NCI-H526 (cell line): ENCODE measurements around the gene PAN3.
A peak's percentile ranks its signal among the peaks of the same experiment; 100 is the strongest.

Experiments used
- DNase-seq, 2 experiments: peaks; one replicate each; lab custom pipeline; 2025; lab: John Stamatoyannopoulos, UW

Gene PAN3

DNA sequence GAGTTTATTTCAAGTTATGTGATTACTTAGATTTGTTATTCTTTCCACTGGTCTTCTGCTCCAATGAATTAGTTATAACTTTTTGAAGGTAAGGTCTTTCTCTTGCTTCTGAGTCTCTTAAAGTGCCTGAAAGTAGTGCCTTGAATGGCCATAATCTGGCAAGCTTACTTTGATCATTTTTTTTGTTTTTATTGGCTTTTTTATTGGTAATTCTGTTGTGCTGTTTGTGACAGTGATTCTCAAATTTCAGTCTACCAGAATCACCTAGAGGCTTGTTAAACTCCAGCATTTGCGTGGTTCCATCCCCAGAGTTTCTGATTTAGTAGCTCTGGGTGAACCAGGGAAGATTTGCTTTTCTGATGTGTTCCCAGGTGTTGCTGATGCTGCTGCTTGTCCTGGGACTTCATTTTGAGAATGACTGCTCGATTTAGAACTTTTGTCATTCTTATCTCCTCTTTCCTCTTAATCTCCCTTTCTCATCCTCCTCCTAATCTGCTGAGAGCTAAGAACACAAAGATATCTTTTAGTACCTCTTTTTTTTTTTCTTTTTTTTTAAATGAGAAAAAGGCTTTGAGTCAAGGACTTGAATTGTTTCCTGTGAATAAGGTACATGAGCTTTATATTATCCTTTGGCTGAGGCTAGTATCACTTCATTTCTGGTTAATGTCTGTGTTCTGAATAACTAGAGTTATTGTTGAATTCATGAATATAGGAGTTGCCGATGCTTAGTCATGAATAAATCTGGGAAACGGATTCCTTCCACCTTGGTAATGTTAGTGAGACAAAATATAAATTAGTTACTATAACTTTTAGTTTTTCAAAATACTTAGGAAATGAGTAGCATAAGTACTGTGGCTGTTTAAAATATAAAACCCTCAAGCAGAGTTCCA lies 91.4 kb downstream of the PAN3 start:
- no peak for DNase-seq

DNA sequence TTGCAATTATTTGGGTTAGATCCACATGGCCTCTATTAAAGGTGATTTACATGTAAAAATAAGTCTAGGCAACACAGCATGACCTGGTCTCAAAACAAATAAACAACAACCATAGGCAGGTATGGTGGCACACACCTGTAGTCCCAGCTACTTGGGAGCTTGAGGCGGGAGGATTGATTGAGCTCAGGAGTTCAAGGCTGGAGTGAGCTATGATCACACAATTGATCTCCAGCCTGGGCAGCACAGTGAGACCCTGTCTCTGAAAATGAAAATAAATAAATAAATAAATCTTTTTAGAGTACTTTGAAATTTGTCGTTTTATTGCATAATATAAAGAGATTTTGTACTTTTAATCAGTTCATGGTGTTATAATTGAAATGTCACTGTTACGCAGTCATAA lies 93.3 kb downstream of the PAN3 start:
- no peak for DNase-seq

DNA sequence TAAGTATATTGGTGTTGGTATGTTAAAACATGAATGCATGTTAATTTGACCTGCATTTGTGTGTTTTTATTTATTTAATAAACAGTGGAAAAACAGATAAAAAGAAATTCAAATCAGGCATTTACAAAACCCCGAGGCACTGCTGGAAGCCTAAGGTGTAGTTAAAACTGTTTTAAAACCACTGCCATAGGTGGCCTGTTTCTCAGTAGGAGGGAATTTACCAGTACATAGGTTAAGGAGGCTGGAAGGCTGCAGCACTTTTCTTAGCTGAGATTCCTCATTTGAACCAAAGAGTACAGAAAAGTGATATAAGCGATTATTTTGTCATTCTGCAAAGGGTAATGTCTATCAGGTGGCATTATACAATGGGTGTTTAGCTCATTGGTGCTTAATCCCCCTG lies 99.6 kb downstream of the PAN3 start:
- DNase-seq, result no peak

DNA sequence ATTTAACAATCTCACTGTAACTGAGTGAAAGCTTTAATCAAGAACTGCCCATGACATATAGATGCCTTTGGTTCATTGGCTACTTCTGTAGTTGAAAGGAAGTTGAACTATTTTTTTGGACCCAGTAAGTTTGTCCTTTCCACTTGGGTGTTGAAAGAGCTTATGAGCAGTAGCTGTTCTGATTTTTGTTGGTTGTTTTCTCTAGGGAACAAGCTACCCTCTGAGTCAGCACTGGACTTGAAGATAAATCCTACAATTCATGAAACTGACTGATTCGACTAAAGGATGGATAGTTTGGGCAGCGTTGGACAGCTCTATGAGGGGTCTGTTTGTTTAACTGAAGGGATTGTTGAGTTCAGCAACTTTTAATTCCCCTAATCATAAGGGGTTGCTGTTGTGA lies 101.0 kb downstream of the PAN3 start:
- DNase-seq, result no peak

DNA sequence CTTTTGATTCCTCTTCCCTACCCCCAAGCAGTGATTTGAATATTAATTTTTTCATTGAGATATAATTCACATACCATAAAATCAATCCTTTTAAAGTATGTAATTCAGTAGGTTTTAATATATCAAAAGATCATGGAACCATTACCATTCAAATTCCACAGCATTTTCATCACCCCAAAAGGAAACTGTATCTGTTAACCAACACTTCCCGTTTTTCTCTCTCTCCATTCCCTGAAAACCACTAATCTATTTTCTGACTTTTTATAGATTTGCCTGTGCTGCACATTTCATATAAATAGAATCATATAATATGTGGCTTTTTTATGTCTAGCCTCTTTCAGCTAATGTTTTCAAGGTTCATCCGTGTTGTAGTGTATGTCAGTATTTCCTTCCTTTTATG lies 107.1 kb downstream of the PAN3 start:
- no peak for DNase-seq

DNA sequence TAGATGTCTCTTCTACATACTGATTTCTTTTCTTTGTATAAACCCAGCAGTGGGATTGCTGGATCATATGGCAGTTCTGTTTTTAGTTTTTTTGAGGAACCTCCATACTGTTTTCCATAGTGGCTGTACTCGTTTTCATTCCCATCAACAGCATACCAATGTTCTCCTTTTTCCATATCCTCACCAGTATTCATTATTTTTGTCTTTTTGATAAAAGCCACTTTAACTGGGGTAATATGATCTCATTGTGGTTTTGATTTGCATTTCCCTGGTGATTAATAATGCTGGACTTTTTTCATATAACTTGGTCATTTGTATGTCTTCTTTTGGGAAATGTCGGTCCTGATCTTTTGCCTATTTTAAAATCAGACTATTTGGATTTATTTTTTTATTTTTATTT lies 108.5 kb downstream of the PAN3 start:
- peak in 1 of 2 experiments; percentile 14 for DNase-seq

DNA sequence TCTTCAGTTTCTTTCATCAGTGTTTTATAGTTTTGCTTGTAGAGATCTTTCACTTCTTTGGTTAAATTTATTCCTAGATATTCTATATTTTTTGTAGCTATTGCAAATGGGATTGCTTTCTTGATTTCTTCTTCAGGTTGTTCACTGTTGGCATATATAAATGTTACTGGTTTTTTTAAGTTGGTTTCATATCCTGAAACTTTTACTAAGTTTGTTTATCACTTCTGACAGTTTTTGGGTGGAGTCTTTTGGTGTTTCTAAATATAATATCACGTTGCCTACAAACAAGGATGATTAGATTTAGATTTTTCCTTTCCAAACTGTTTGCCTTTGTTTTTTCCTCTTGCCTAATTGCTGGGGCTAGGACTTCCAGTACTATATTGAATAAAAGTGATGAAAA lies 109.7 kb downstream of the PAN3 start:
- no peak for DNase-seq

DNA sequence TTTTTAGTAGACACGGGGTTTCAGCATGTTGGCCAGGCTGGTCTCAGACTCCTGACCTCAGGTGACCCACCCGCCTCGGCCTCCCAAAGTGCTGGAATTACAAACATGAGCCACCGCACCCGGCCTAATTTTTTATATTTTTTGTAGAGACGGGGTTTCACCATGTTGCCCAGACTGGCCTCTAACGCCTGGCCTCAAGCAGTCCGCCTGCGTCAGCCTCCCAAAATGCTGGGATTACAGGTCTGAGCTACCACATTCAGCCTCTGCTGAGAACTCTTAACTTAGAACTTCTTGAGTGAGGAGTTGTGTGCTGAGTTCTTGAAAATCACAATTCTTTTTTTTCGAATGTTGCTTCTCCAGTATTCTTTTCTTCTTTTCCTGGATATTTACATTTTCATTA lies 112.2 kb downstream of the PAN3 start:
- DNase-seq, result no peak

DNA sequence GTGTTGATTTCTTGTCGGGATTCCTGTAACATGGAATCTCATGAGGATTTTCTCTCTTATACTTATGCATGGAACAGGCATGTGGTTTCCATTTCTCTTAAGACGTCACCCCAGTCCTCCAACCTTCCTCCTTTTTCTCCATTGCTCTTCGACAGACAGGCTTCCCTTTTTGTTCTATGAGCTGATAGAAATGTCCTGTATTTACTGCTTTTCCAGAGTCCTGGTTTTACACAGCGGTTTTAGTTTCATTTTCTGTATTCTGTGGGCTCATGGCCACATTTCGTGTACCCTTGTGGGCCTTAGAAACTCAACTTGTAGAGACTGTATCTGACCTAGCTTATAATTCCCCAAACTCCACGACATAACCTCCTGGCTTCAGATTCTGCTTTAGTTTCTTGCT lies 113.1 kb downstream of the PAN3 start:
- DNase-seq, result no peak

DNA sequence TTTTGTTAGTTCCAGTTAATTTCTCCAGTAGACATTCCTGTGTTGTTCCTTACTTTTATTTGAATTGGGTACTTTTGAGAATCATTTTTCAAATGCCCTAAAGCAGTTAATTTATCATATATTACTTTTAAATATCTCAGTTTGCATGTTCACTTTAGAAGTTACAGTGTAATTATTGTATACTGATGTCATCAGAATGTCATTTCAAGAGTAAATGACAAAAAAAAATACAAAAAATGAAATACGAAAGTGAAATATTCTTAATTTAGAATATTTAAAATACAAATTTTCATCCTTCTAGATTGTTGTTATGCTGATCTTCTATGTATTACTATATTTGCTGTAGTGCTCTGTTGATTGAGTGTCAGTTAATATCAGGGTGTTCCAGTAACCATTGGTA lies 114.2 kb downstream of the PAN3 start:
- no peak for DNase-seq

DNA sequence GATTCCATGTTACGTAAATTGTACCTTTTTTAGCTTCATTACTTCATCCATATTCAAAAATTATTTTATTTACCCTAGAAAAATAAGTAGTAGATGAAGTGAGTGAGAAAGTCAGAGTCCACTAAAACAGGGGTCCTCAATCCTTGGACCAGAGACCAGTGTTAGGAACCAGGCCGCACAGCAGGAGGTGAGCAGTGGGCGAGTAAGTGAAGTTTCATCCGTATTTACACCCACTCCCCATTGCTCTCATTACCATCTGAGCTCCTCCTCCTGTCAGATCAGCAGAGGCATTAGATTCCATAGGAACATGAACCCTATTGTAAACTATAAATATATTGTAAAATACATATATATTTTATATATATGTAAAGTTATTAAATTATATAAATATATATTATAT lies 119.0 kb downstream of the PAN3 start:
- DNase-seq, result no peak

DNA sequence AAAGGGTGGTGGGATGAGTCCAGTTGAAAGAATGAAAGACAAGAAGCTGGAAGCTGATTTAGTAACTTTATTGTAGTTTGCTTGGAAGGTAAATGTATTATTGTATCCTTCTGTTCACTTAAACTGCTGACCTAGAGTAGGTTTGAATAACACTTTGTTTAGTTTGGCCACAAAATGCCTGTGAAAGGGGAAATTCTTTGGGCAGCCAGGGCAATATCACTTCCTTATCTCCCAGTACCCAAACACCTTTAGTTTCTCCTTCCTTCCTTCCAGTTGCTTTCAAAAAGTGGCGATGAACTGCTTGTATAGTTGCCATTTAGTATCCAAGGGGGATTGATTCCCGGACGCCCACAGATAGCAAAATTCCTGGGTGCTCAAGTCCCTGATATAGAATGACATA lies 120.1 kb downstream of the PAN3 start:
- no peak for DNase-seq

DNA sequence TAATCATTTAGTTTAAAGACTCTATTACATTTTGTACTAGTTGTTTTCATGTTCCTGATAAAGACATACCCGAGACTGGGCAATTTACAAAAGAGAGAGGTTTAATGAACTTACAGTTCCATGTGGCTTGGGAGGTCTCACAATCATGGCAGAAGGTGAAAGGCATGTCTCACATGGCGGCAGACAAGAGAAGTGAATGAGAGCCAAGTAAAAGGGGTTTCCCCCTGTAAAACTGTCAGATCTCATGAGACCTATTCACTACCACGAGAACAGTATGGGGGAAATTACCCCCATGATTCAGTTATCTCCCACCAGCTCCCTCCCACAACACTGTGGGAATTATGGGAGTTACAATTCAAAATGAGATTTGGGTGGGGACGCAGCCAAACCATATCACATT lies 129.2 kb downstream of the PAN3 start:
- peak in 1 of 2 experiments; percentile 63 for DNase-seq

DNA sequence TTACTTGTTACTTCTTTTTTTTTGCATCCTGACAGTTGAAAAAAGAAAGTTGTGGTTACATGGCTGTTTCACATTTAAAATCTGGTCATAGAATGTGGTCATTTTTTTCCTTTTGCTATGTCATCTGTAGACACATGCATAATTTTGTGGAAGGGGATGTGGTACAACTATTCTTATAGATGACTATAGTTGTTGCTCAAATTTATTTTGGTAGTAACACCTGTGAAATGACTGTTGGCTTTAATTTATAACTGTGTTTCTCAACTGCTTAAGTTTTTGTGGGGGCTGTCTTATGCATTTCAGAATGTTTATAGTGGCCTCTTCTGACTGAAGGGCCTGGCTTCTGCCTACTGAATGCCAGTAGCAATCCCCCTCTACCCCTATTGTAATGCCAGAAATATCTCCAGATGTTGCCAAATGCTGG lies 130.5 kb downstream of the PAN3 start:
- no peak for DNase-seq

DNA sequence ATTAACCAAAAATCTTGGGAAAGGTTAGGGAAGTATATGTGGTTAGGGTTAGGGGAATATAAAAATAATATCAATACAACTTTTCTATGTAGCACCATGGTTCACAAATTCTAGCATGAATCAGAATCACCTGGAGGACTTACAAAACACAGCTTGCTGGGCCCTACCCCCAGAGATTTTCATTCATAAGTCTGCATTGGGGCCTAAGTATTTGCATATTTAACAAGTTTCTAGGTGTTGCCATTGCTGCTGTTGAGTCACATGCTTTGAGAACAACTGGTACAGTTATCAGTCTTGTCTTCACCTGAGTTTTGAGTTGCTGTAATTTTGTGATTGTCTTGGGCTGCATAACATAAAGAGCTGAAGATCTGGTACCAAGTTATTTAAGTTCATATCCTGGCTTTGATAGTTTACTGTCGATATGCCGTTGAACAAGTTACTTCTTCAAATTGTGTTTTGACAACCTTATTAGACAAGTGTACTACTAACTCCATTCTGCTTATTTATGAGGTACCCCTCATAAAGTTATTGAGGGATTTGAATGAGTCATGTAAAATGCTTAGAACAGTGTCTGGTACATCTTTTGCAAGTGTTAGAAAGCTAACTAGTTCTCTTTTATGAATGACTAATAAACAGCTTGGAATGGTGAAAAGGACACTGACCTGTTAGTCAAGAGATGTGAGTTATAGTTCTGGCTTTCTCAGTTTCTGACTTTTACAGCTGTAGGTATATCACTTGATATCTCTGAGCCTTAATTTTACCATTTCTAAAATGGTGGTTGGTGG lies 132.9 kb downstream of the PAN3 start:
- DNase-seq, result peak; percentile 42 to 49

DNA sequence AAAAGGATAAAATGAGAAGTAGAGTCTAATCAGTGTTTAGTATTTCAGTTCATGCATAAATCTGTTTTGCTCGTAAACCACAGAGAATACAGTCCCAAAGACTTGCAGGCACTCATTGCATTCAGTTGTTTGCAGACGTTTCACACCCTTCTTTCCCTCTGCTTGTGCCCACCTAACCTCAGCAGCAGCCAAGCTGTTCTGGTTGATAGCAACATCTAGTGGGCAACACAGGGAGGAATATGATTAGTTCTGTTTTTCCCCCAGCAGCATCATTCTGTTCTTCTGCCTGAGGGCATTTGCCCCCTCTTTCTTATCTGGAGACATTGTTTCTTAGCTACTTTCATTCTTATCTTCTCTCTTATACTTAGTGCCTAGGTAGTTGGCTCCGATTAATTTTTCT lies 135.6 kb downstream of the PAN3 start:
- DNase-seq, result peak; percentile 29 to 55

DNA sequence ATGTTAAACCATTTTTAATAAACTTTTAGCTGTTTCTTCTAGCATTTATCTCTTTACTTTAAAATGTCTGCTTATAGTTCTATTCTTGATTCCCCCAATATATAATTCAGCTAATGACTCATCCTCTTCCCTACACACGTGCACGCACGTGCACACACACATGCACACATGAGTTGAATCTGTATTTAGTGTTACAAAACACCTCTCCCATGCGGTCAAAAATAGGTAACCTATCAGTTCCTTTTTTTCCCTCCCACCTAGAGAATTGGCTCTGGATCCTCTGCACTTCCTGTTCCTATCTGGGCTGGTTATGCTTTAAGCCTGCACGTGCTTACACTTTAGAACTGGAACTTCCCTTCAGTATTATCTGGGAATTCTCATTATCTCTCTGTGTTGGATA lies 144.1 kb downstream of the PAN3 start:
- peak in 1 of 2 experiments; percentile 23 for DNase-seq

DNA sequence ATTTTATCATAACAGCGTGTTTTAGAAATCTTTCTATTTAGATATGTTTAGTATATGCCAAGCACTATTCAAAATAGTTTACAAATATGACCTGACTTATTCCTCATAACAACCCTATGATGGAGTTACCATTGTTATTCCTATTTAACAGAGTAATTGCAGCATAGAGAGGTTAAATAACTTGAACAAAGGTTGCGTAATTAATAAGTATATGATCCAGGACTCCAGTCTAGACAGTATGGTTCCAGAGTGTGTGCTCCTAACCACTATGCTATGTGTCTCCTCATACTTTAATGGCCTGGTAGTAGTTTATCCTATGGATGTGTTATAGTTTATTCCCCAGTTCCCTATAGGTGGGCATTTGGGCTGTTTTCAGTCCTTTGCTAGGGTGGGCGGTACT lies 145.3 kb downstream of the PAN3 start:
- DNase-seq, result no peak

DNA sequence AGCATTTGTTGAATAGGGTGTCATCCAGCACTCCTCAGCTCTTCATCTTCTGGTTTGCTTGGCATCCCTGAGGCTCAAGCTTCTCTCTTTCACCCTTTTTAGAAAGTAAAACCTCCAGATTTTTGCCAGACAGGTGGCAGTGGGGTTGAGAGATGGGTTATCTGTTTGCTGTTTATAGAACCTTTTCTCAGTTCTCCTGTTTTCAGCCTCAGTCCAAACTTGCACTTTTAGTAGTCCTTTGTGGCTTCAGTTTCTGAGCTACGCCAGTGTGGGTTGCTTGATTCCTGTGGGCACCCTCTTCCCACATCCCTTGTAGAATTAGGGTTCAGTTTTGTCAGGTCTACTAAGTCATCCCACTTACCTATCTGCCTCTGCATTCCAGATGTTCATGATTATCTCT lies 147.9 kb downstream of the PAN3 start:
- DNase-seq, result peak in 1 of 2 experiments; percentile 42

DNA sequence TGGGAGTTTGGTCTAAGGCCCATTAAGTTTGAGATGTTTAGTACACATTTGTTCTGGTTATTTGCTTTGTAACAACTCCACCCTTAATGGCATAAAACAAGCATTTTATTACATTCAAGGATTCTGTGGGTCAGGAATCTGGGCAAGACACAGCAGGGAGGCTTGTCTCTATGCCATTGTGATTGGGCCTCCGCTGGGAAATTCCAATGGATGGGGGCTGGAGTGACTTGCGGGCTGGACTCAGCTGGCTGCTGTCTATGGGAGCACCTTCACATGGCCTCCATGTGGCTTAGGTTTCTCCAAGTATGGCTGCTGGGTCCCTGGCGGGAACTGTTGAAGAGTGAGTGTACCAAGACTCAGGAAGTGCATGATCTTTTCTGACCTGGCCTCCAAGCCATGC lies 159.0 kb downstream of the PAN3 start:
- DNase-seq, result no peak

DNA sequence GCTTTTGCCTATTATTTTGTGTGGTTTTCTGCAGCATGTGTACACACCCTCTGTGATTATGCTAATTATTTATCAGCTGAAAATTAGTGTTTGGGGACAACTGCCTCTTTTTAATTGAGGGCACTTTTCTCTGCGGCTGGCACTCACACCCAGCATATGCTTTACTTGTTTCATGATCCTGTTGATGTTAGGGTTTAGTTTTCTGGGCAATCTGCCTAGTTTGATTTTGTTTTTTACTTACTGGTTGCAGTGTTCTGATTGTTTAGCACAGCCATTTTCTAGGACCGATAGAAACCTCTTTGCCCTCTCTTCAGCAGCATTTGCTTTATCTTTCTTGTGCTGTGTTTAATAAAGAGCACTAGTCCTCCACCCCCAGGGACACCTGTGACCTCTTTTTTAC lies 161.6 kb downstream of the PAN3 start:
- no peak for DNase-seq

DNA sequence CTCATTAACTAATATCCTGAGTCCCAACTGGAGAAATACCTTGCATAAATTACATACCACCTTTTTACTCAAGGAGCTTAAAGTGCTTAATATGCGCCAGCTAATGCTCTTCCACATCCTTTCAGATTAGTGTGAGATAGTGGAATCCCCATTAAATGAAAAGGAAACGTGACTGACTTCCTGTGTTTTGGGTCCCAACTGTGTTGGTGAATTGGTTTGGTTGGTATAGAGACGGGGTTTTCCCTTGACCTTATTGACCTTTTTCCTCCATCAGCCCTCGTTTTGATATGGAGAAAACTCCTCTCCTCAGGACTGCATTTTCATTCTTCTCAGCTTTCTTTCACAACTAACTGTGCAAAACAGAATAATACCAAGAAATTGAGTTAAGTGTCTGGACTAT lies 163.5 kb downstream of the PAN3 start:
- DNase-seq, result no peak

DNA sequence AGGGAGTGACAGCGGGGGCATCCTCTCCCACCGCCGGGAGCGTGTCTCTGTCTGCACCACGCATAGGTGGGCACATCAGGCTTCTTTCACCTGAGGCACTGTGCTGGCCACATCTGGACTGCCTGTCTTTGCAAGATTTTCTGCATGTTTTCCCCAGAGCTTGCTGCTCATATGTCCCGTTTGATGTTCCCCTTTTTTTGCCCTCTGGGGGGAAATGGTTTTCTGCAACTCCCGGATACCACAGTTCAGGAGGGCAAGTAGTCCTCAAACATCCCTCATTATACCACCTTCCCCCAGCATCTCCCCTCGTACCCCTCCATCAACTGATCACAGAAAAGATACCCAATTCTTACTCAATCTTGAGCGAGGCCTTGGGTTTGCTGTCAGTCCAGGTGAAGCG lies 168.0 kb downstream of the PAN3 start:
- DNase-seq, result no peak
